ENCODE results near the gene ARID1B. TPM values are rescaled to one million over a fixed set of nuclear protein-coding genes. Genes with fewer than 3 reads are reported as not detected.

Gene ARID1B
- polyA plus RNA-seq, 1 experiment = 19.2 TPM

DNA sequence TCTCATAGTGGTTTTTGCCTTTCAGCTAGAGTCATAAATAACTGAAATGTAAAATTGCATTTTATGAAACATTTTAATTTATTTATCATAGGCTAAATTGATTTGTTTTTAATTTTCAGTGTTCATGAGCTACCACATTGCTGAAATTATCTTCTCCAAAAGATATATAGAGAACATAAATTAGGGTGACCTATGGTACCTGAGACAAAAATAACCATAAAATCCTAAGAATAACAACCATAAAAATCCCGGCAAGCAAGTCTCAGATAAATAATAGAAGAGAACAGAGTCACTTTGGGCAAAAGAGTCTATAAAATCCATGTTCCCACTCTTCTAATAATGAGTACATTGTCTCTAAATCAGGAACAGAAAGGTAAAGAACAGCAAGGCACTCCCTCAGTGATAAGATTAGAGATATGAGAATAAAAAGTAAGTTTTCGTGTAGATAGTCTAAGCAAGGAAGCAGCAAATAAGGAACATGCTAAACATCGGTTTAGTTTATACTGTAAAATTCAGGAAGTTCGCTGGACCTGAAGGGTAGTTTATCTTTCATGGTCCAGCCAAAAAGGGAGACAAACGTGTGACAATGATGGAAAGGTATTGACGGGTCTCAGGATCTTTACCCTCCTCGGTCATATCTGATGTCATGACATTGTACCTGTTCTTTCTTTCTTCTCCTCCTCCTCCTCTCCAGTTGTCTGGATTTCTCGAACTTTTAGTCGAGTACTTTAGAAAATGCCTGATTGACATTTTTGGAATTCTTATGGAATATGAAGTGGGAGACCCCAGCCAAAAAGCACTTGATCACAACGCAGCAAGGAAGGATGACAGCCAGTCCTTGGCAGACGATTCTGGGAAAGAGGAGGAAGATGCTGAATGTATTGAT is 428.5 kb downstream of the ARID1B start:
- TF ChIP-seq, protein P1, sequence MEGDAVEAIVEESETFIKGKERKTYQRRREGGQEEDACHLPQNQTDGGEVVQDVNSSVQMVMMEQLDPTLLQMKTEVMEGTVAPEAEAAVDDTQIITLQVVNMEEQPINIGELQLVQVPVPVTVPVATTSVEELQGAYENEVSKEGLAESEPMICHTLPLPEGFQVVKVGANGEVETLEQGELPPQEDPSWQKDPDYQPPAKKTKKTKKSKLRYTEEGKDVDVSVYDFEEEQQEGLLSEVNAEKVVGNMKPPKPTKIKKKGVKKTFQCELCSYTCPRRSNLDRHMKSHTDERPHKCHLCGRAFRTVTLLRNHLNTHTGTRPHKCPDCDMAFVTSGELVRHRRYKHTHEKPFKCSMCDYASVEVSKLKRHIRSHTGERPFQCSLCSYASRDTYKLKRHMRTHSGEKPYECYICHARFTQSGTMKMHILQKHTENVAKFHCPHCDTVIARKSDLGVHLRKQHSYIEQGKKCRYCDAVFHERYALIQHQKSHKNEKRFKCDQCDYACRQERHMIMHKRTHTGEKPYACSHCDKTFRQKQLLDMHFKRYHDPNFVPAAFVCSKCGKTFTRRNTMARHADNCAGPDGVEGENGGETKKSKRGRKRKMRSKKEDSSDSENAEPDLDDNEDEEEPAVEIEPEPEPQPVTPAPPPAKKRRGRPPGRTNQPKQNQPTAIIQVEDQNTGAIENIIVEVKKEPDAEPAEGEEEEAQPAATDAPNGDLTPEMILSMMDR (IDR thresholded peaks at IDR 0.05; ENCODE audit: low read depth, low read length) = no peak
- H3K9me3 ChIP-seq (ENCODE audit: control insufficient read depth, insufficient read depth, low read length) = no peaks in the 10 kb centered on the region
- DNase-seq (ENCODE audit: low read depth, low spot score) = no peak
- H3K4me3 ChIP-seq (ENCODE audit: low read depth, low read length) = no peak overlapping the region
- no peak overlapping the region for H3K27ac ChIP-seq (ENCODE audit: low read depth, low read length)
- no peaks in the 10 kb centered on the region for H3K27me3 ChIP-seq (ENCODE audit: control insufficient read depth, insufficient read depth, low read length)
- POLR2A ChIA-PET = no interaction called here
- CTCF ChIA-PET = no interaction called here

DNA sequence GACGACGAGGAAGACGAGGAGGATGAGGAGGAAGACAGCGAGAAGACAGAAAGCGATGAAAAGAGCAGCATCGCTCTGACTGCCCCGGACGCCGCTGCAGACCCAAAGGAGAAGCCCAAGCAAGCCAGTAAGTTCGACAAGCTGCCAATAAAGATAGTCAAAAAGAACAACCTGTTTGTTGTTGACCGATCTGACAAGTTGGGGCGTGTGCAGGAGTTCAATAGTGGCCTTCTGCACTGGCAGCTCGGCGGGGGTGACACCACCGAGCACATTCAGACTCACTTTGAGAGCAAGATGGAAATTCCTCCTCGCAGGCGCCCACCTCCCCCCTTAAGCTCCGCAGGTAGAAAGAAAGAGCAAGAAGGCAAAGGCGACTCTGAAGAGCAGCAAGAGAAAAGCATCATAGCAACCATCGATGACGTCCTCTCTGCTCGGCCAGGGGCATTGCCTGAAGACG is 429.2 kb downstream of the ARID1B start:
- Histone ChIP-seq H3K27me3 (ENCODE audit: control insufficient read depth, insufficient read depth, low read length) (no peaks in the 10 kb centered on the region), H3K4me3 (ENCODE audit: low read depth, low read length) (no peak overlapping the region), H3K9me3 (ENCODE audit: control insufficient read depth, insufficient read depth, low read length) (no peaks in the 10 kb centered on the region), H3K27ac (ENCODE audit: low read depth, low read length) (no peak overlapping the region)
- ChIA-PET POLR2A (no interaction called here), CTCF (no interaction called here)
- TF ChIP-seq, protein P1 (IDR thresholded peaks at IDR 0.05; ENCODE audit: low read depth, low read length) = no peak
- no peak for DNase-seq (ENCODE audit: low read depth, low spot score)

DNA sequence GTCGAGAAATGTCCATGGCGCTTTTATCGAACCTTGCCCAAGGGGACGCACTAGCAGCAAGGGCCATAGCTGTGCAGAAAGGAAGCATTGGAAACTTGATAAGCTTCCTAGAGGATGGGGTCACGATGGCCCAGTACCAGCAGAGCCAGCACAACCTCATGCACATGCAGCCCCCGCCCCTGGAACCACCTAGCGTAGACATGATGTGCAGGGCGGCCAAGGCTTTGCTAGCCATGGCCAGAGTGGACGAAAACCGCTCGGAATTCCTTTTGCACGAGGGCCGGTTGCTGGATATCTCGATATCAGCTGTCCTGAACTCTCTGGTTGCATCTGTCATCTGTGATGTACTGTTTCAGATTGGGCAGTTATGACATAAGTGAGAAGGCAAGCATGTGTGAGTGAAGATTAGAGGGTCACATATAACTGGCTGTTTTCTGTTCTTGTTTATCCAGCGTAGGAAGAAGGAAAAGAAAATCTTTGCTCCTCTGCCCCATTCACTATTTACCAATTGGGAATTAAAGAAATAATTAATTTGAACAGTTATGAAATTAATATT is 430.4 kb downstream of the ARID1B start:
- H3K27ac ChIP-seq (ENCODE audit: low read depth, low read length) = no peak overlapping the region
- DNase-seq (ENCODE audit: low read depth, low spot score) = no peak
- no peak overlapping the region for H3K4me3 ChIP-seq (ENCODE audit: low read depth, low read length)
- H3K9me3 ChIP-seq (ENCODE audit: control insufficient read depth, insufficient read depth, low read length) = no peaks in the 10 kb centered on the region
- POLR2A ChIA-PET = no interaction called here
- TF ChIP-seq, protein P1 (IDR thresholded peaks at IDR 0.05; ENCODE audit: low read depth, low read length) = no peak
- CTCF ChIA-PET = no interaction called here
- no peaks in the 10 kb centered on the region for H3K27me3 ChIP-seq (ENCODE audit: control insufficient read depth, insufficient read depth, low read length)

DNA sequence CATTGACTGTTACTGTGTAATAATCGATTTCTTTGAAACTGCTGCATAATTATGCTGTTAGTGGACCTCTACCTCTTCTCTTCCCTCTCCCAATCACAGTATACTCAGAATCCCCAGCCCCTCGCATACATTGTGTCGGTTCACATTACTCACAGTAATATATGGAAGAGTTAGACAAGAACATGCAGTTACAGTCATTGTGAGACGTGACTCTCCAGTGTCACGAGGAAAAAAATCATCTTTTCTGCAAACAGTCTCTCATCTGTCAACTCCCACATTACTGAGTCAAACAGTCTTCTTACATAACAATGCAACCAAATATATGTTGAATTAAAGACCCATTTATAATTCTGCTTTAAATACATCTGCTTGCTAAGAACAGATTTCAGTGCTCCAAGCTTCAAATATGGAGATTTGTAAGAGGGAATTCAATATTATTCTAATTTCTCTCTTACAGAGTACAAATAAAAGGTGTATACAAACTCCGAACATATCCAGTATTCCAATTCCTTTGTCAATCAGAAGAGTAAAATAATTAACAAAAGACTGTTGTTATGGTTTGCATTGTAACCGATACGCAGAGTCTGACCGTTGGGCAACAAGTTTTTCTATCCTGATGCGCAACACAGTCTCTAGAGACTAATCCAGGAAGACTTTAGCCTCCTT is 432.8 kb downstream of the ARID1B start:
- TF ChIP-seq, protein P1 (IDR thresholded peaks at IDR 0.05; ENCODE audit: low read depth, low read length) = no peak
- ChIA-PET POLR2A (no interaction called here), CTCF (interaction anchor here (0.6 kb wide), 1 partner anchor 1695 kb away, joined by 3 read pairs; no protein-coding TSS in a partner anchor)
- Histone ChIP-seq H3K9me3 (ENCODE audit: control insufficient read depth, insufficient read depth, low read length) (no peaks in the 10 kb centered on the region), H3K4me3 (ENCODE audit: low read depth, low read length) (no peak overlapping the region), H3K27ac (ENCODE audit: low read depth, low read length) (no peak overlapping the region), H3K27me3 (ENCODE audit: control insufficient read depth, insufficient read depth, low read length) (no peaks in the 10 kb centered on the region)
- DNase-seq (ENCODE audit: low read depth, low spot score) = no peak

Measured in AG04450 (cell line).